Upper lobe of left lung (tissue), 6 donors: ENCODE measurements around the gene SLX4IP. TPM values are rescaled to one million over a fixed set of nuclear protein-coding genes. Genes with fewer than 3 reads are reported as not detected.

Source experiments
- ATAC-seq, 2 donors: fragments of 200-7000 bp; cut with Tn5 transposase; one replicate each; pipeline ENCODE4 v1.9.1; 2022; ENCODE audit warnings: mild to moderate bottlenecking in 2 of 2, moderate library complexity in 2 of 2; ENCODE audit not compliant: low FRiP score in 2 of 2
- DNase-seq, 2 donors: peaks; one replicate each; pipeline ENCODE4 v3.0.0-alpha.2; 2019 to 2020
- H3K27ac ChIP-seq, 4 donors: fragments of 200-600 bp; sonication (generic); one replicate each; pipeline ENCODE4 v1.5.1; 2016 to 2019
- H3K27me3 ChIP-seq, 4 donors: fragments of 200-600 bp; sonication (generic); one replicate each; pipeline ENCODE4 v1.5.1; 2017 to 2019
- H3K36me3 ChIP-seq, 4 donors: fragments of 200-600 bp; sonication (generic); one replicate each; pipeline ENCODE4 v1.5.1; 2016 to 2019
- H3K4me1 ChIP-seq, 4 donors: fragments of 200-600 bp; sonication (generic); one replicate each; pipeline ENCODE4 v1.5.1; 2018 to 2019
- H3K4me3 ChIP-seq, 4 donors: fragments of 200-600 bp; sonication (generic); one replicate each; pipeline ENCODE4 v1.5.1; 2017 to 2019; ENCODE audit warnings: mild to moderate bottlenecking in 2 of 4, moderate library complexity in 1 of 4
- H3K9me3 ChIP-seq, 4 donors: fragments of 200-600 bp; sonication (generic); one replicate each; pipeline ENCODE4 v1.5.1; 2018 to 2019
- CTCF ChIP-seq, 6 experiments: fragments of 450-650 bp in 4 of 6; fragments of 200-600 bp in 2 of 6; sonication (generic) in 2 of 6; IDR thresholded peaks; one replicate each; pipeline ENCODE4 v1.5.1; 2016 to 2019; ENCODE audit warnings: antibody characterized with exemption in 6 of 6
- EP300 ChIP-seq, 4 donors: sonication (generic); formaldehyde crosslinking; IDR thresholded peaks; one replicate each; pipeline ENCODE4 v1.5.1; 2017; ENCODE audit warnings: antibody characterized with exemption in 4 of 4, control low read depth in 2 of 4
- POLR2A ChIP-seq, 4 donors: fragments of 450-650 bp; IDR thresholded peaks; one replicate each; pipeline ENCODE4 v1.5.1; 2016 to 2017; ENCODE audit warnings: antibody characterized with exemption in 4 of 4, mild to moderate bottlenecking in 2 of 4
- POLR2AphosphoS5 ChIP-seq, 2 donors: sonication (generic); formaldehyde crosslinking; IDR thresholded peaks; one replicate each; pipeline ENCODE4 v1.5.1; 2017; ENCODE audit warnings: antibody characterized with exemption in 2 of 2
- WGBS, 2 donors: methylation state at CpG; one replicate each; pipeline ENCODE4 v1.1.5; 2017 to 2018; 5-methylcytosine and 5-hydroxymethylcytosine counted together
- total RNA-seq, 6 donors: library from RNA; depleted of rRNA in 4 of 6; stranded (reverse); fragments of >200 nt in 4 of 6; gene quantifications; one replicate each; pipeline versions ENCODE4 v1.1.0 to v1.2.1, GENCODE V29; 2016 to 2021
- donor health status: DM: no; HTN: no; CAD: no; lungs with moderate emphysema.
- donor health status: DM: no; HTN: yes; CAD: no; lungs with severe emphysema.

Gene SLX4IP
- total RNA-seq, 6 donors from 2014 or later: 3.2 to 6.0 (median 4.5) TPM

GRCh38 chr20:10590950-10591671, 156.0 kb downstream of the SLX4IP start:
- TF ChIP-seq EP300 (IDR thresholded peaks at IDR 0.05): no peak
- no peak for TF ChIP-seq CTCF (IDR thresholded peaks at IDR 0.05)
- no peak for TF ChIP-seq POLR2AphosphoS5 (IDR thresholded peaks at IDR 0.05)
- TF ChIP-seq POLR2A (IDR thresholded peaks at IDR 0.05): no peak
- Histone ChIP-seq H3K9me3 (no peaks in the 10 kb centered on the region), H3K27ac (peak overlapping the region in 2 of 4 donors; percentile 16 to 38), H3K36me3 (no peaks in the 10 kb centered on the region), H3K4me1 (peaks cover 0 to 9% (median 4%) of the 10 kb centered on the region in 4 donors), H3K4me3 (no peak overlapping the region), H3K27me3 (no peaks in the 10 kb centered on the region)
- 68 to 83% methylated on average over 1 of the region's 1 CpG for WGBS, 2 donors
- DNase-seq (no peak), ATAC-seq (no peak)

- Histone ChIP-seq H3K9me3 (no peaks in the 10 kb centered on the region), H3K36me3 (no peaks in the 10 kb centered on the region), H3K27ac (peak overlapping the region in 1 of 4 donors; percentile 13), H3K4me3 (no peak overlapping the region), H3K27me3 (no peaks in the 10 kb centered on the region), H3K4me1 (peaks cover 0 to 12% (median 4%) of the 10 kb centered on the region in 4 donors)
- ATAC-seq: no peak
- WGBS, 2 donors: 73 to 77% methylated on average over 2 of the region's 2 CpGs
- DNase-seq: no peak
- TF ChIP-seq EP300 (IDR thresholded peaks at IDR 0.05) (no peak), POLR2AphosphoS5 (IDR thresholded peaks at IDR 0.05) (no peak), POLR2A (IDR thresholded peaks at IDR 0.05) (no peak)
Measured at GRCh38 chr20:10591946-10592521, 156.9 kb downstream of the SLX4IP start.

- Histone ChIP-seq H3K36me3 (no peaks in the 10 kb centered on the region), H3K27me3 (no peaks in the 10 kb centered on the region), H3K4me1 (peaks cover 0 to 12% (median 4%) of the 10 kb centered on the region in 4 donors), H3K9me3 (no peaks in the 10 kb centered on the region), H3K27ac (no peak overlapping the region), H3K4me3 (no peak overlapping the region)
- TF ChIP-seq CTCF (IDR thresholded peaks at IDR 0.05) (no peak), EP300 (IDR thresholded peaks at IDR 0.05) (no peak), POLR2A (IDR thresholded peaks at IDR 0.05) (no peak), POLR2AphosphoS5 (IDR thresholded peaks at IDR 0.05) (no peak)
- WGBS, 2 donors: 71 to 90% methylated on average over 3 to 7 of the region's 7 CpGs
- ATAC-seq: peak in 1 of 2 donors; percentile 53
- no peak for DNase-seq
Measured at GRCh38 chr20:10594296-10594868, 159.3 kb downstream of the SLX4IP start.

- Histone ChIP-seq H3K27me3 (no peaks in the 10 kb centered on the region), H3K27ac (no peak overlapping the region), H3K36me3 (no peaks in the 10 kb centered on the region), H3K9me3 (no peaks in the 10 kb centered on the region), H3K4me1 (peaks cover 0 to 12% (median 4%) of the 10 kb centered on the region in 4 donors), H3K4me3 (no peak overlapping the region)
- TF ChIP-seq POLR2A (IDR thresholded peaks at IDR 0.05): no peak
- ATAC-seq (no peak), DNase-seq (no peak)
- WGBS, 2 donors: 78 to 79% methylated on average over 2 of the region's 2 CpGs
Measured at GRCh38 chr20:10595266-10595665, 160.2 kb downstream of the SLX4IP start.

- Histone ChIP-seq H3K9me3 (no peaks in the 10 kb centered on the region), H3K36me3 (no peaks in the 10 kb centered on the region), H3K4me3 (no peak overlapping the region), H3K27ac (no peak overlapping the region), H3K4me1 (peaks cover 0 to 9% (median 4%) of the 10 kb centered on the region in 4 donors), H3K27me3 (no peaks in the 10 kb centered on the region)
- ATAC-seq (no peak), DNase-seq (no peak)
- 76 to 78% methylated on average over 3 of the region's 3 CpGs for WGBS, 2 donors
- TF ChIP-seq CTCF (IDR thresholded peaks at IDR 0.05) (no peak), EP300 (IDR thresholded peaks at IDR 0.05) (no peak), POLR2A (IDR thresholded peaks at IDR 0.05) (no peak), POLR2AphosphoS5 (IDR thresholded peaks at IDR 0.05) (no peak)
Measured at GRCh38 chr20:10595985-10596384, 160.9 kb downstream of the SLX4IP start.
